GM18858 (cell line): ENCODE data around the gene APAF1.
A peak's percentile ranks its signal among the peaks of the same experiment; 100 is the strongest.
"Not testable (repeated sequence)": the region's sequence is repeated elsewhere in the genome, so short reads cannot be mapped to it uniquely, and the experiment has no call there.

ENCODE experiments used
- ATAC-seq: cut with Tn5 transposase; IDR thresholded peaks from one replicate; pipeline ENCODE4 v1.9.1; 2021; ENCODE audit not compliant: unreplicated experiment

APAF1 gene

GRCh38 chr12:98751580-98752115 lies 106.6 kb downstream of the APAF1 start:
- no peak for ATAC-seq

GRCh38 chr12:98752726-98753125 lies 107.6 kb downstream of the APAF1 start:
- ATAC-seq: no peak

GRCh38 chr12:98754095-98754494 lies 109.0 kb downstream of the APAF1 start:
- ATAC-seq: peak; percentile 99

GRCh38 chr12:98755855-98756254 lies 110.8 kb downstream of the APAF1 start:
- not testable (repeated sequence) for ATAC-seq

GRCh38 chr12:98757455-98757854 lies 112.4 kb downstream of the APAF1 start:
- ATAC-seq: no peak

GRCh38 chr12:98758331-98758730 lies 113.2 kb downstream of the APAF1 start:
- no peak for ATAC-seq

GRCh38 chr12:98763656-98764055 lies 118.6 kb downstream of the APAF1 start:
- ATAC-seq: no peak

- no peak for ATAC-seq
Observed at GRCh38 chr12:98767248-98767647, 122.2 kb downstream of the APAF1 start.

GRCh38 chr12:98769068-98769467 lies 124.0 kb downstream of the APAF1 start:
- no peak for ATAC-seq

GRCh38 chr12:98770230-98770629 lies 125.1 kb downstream of the APAF1 start:
- no peak for ATAC-seq

- ATAC-seq: no peak
Observed at GRCh38 chr12:98771811-98772752, 127.0 kb downstream of the APAF1 start.

- ATAC-seq: no peak
Observed at GRCh38 chr12:98772818-98773217, 127.7 kb downstream of the APAF1 start.

GRCh38 chr12:98780261-98780660 lies 135.2 kb downstream of the APAF1 start:
- no peak for ATAC-seq

- ATAC-seq: no peak
Observed at GRCh38 chr12:98783420-98783819, 138.3 kb downstream of the APAF1 start.
